Measurements from ENCODE around the gene FILIP1L.

Gene FILIP1L

DNA sequence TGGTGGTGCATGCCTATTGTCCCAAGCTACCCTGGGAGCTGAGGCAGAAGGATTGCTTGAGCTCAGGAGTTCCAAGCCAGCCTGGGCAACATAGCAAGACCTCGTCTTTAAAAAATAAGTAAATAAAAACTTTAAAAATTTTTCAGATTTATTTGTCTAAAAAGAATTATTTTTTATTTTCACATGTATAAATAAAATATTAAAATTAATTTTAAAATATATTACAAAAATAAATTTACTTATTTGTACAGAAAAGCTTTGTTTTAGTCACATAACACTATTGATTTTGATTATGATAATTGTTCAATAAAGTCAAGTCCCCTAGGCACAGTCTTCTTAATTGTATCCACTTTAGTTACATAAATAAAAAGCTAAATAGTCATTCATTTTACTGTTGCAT lies 85.2 kb downstream of the FILIP1L start:
- Histone ChIP-seq H3K36me3 (ENCODE audit: control insufficient read depth in 2 of 2, insufficient read depth in 2 of 2, low read length in 2 of 2) (no peaks in the 10 kb centered on the region), H3K27ac (ENCODE audit: low read length) (no peak overlapping the region), H3K9ac (ENCODE audit: low read length in 2 of 2) (no peak overlapping the region), H3K27me3 (ENCODE audit: control insufficient read depth in 1 of 2, insufficient read depth in 2 of 2, low read length in 2 of 2) (no peaks in the 10 kb centered on the region), H3K9me3 (ENCODE audit: control insufficient read depth in 2 of 2, low read length in 2 of 2) (no peaks in the 10 kb centered on the region), H3K4me3 (ENCODE audit: low read length in 2 of 2) (no peak overlapping the region), H3K4me1 (ENCODE audit: control insufficient read depth, insufficient read depth, low read length) (peaks cover 13% of the 10 kb centered on the region)

DNA sequence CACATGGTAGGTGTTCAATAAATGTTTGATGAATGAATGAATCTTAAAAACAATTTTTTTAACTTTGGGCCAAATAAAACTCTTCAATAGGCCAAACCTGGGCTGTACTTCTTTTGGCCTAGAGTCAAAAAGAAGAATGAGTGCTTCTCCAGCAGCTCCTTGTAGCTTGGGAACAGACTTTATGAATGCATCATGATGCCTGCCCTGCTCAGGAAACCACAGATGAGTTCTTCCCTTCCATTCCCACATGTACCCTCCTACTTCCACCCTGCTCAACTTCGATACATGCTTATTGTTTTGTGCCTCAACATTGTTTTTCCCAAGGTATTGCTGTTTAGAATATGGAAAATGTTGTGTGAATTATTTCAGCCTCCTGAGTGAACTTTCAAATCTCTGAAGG lies 87.0 kb downstream of the FILIP1L start:
- no peaks in the 10 kb centered on the region for H3K36me3 ChIP-seq (ENCODE audit: control insufficient read depth in 2 of 2, insufficient read depth in 2 of 2, low read length in 2 of 2)
- peaks cover 13% of the 10 kb centered on the region for H3K4me1 ChIP-seq (ENCODE audit: control insufficient read depth, insufficient read depth, low read length)
- no peak overlapping the region for H3K27ac ChIP-seq (ENCODE audit: low read length)
- no peaks in the 10 kb centered on the region for H3K27me3 ChIP-seq (ENCODE audit: control insufficient read depth in 1 of 2, insufficient read depth in 2 of 2, low read length in 2 of 2)
- H3K4me3 ChIP-seq (ENCODE audit: low read length in 2 of 2) = no peak overlapping the region
- no peak overlapping the region for H3K9ac ChIP-seq (ENCODE audit: low read length in 2 of 2)
- no peaks in the 10 kb centered on the region for H3K9me3 ChIP-seq (ENCODE audit: control insufficient read depth in 2 of 2, low read length in 2 of 2)

DNA sequence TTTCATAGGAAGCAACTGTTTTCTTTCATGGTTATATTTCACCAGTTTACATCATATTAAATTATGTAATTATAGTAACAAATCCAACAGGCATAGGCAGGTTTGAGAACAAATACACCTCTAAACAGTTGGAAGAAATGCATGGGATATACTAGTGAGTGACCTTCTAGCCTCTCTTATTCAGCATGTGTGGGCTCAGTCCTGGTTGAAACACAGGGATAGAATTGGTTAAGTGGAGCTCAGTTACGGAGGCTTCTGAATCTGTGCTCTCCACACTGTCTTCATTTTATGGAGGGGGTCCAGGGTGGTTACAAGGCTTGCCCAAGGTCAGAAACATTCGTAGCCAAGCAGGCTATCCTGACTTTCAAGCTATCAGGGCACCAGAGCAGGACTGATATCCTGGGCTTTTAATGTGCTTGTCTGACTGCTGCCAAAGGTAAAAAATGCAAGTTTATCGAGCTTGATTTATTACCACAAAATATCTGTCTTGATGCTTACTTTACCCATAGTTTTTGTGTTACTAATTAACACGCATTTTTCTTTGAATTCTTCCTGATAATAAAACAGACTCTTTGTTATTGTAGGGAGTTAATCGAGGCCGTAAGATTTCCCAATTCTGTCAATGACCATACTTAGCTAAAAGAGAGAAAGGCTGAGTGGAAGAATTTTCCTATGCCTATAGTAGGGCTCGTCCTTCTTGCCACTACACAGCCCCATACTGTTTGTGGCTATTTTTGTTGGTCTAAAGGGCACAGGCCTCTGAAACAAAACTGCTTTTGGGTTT lies 89.6 kb downstream of the FILIP1L start:
- no peak overlapping the region for H3K27ac ChIP-seq (ENCODE audit: low read length)
- no peaks in the 10 kb centered on the region for H3K36me3 ChIP-seq (ENCODE audit: control insufficient read depth in 2 of 2, insufficient read depth in 2 of 2, low read length in 2 of 2)
- no peaks in the 10 kb centered on the region for H3K27me3 ChIP-seq (ENCODE audit: control insufficient read depth in 1 of 2, insufficient read depth in 2 of 2, low read length in 2 of 2)
- H3K4me1 ChIP-seq (ENCODE audit: control insufficient read depth, insufficient read depth, low read length) = peaks cover 15% of the 10 kb centered on the region
- H3K9ac ChIP-seq (ENCODE audit: low read length in 2 of 2) = no peak overlapping the region
- no peak overlapping the region for H3K4me3 ChIP-seq (ENCODE audit: low read length in 2 of 2)
- no peaks in the 10 kb centered on the region for H3K9me3 ChIP-seq (ENCODE audit: control insufficient read depth in 2 of 2, low read length in 2 of 2)

DNA sequence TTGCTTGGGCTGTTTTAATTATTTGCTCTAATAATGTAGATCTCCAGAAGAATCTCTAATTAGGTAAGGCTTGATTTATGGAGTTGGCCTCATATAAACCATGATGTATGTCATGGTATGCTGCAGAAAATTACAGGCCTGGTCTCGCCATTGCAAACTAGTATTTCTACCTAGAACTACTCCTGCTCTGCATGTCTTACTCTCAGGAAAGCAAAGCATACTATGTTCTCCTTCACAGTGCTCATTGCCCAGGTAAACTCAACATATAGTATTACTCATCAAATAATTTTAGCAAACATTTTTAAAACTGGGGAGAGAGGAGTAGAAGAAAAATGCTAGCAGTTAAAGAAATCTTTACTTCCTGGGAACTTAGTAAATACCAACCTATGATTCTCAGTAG lies 90.7 kb downstream of the FILIP1L start:
- H3K4me1 ChIP-seq (ENCODE audit: control insufficient read depth, insufficient read depth, low read length) = peaks cover 15% of the 10 kb centered on the region
- H3K4me3 ChIP-seq (ENCODE audit: low read length in 2 of 2) = no peak overlapping the region
- H3K27ac ChIP-seq (ENCODE audit: low read length) = no peak overlapping the region
- no peaks in the 10 kb centered on the region for H3K36me3 ChIP-seq (ENCODE audit: control insufficient read depth in 2 of 2, insufficient read depth in 2 of 2, low read length in 2 of 2)
- H3K9ac ChIP-seq (ENCODE audit: low read length in 2 of 2) = no peak overlapping the region
- no peaks in the 10 kb centered on the region for H3K9me3 ChIP-seq (ENCODE audit: control insufficient read depth in 2 of 2, low read length in 2 of 2)
- H3K27me3 ChIP-seq (ENCODE audit: control insufficient read depth in 1 of 2, insufficient read depth in 2 of 2, low read length in 2 of 2) = no peaks in the 10 kb centered on the region

DNA sequence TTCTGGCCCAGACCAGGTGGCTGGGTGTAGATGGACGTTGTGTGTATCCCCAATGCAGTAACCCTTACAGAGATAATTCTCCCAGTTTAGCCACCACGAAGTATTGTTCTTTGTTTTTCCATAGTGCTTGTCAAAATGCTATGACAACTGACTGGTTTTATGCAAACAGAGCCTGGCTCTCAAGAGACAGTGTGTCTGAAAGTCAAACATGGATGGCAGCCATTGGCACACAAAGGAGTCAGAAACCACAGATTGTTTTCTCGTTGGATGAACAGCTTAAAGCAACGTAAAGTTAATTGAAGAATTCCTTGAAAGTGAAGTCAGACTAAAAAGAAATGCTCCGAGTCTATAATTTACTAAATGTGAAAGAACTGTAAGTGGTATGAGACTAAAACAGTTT lies 91.2 kb downstream of the FILIP1L start:
- H3K27ac ChIP-seq (ENCODE audit: low read length) = no peak overlapping the region
- H3K9ac ChIP-seq (ENCODE audit: low read length in 2 of 2) = no peak overlapping the region
- peaks cover 15% of the 10 kb centered on the region for H3K4me1 ChIP-seq (ENCODE audit: control insufficient read depth, insufficient read depth, low read length)

DNA sequence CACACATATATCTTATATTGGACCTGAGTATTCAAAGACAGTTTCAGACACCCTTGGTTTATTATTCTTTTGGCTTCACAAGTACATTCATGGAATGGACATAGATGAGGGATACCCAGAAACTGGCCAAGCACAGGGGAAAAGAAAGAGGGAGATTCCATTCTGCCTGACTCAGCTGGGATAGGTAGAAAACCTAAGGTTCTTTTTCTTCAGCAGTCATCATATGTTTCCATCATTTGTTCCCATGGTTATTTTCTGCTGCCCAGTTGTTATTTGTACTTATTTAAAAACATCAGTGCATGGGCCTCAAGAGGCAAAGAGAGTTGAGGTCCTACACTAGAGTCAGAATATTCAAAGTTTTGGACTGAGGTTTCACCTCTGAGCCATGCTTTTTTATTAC lies 91.8 kb downstream of the FILIP1L start:
- Histone ChIP-seq H3K27me3 (ENCODE audit: control insufficient read depth in 1 of 2, insufficient read depth in 2 of 2, low read length in 2 of 2) (no peaks in the 10 kb centered on the region), H3K9ac (ENCODE audit: low read length in 2 of 2) (no peak overlapping the region), H3K27ac (ENCODE audit: low read length) (no peak overlapping the region), H3K9me3 (ENCODE audit: control insufficient read depth in 2 of 2, low read length in 2 of 2) (no peaks in the 10 kb centered on the region), H3K36me3 (ENCODE audit: control insufficient read depth in 2 of 2, insufficient read depth in 2 of 2, low read length in 2 of 2) (no peaks in the 10 kb centered on the region), H3K4me3 (ENCODE audit: low read length in 2 of 2) (no peak overlapping the region), H3K4me1 (ENCODE audit: control insufficient read depth, insufficient read depth, low read length) (peaks cover 15% of the 10 kb centered on the region)

More for the DNA sequence above, 91.2 kb downstream of the FILIP1L start:
- Histone ChIP-seq H3K4me3 (ENCODE audit: low read length in 2 of 2) (no peak overlapping the region), H3K9me3 (ENCODE audit: control insufficient read depth in 2 of 2, low read length in 2 of 2) (no peaks in the 10 kb centered on the region), H3K36me3 (ENCODE audit: control insufficient read depth in 2 of 2, insufficient read depth in 2 of 2, low read length in 2 of 2) (no peaks in the 10 kb centered on the region), H3K27me3 (ENCODE audit: control insufficient read depth in 1 of 2, insufficient read depth in 2 of 2, low read length in 2 of 2) (no peaks in the 10 kb centered on the region)

DNA sequence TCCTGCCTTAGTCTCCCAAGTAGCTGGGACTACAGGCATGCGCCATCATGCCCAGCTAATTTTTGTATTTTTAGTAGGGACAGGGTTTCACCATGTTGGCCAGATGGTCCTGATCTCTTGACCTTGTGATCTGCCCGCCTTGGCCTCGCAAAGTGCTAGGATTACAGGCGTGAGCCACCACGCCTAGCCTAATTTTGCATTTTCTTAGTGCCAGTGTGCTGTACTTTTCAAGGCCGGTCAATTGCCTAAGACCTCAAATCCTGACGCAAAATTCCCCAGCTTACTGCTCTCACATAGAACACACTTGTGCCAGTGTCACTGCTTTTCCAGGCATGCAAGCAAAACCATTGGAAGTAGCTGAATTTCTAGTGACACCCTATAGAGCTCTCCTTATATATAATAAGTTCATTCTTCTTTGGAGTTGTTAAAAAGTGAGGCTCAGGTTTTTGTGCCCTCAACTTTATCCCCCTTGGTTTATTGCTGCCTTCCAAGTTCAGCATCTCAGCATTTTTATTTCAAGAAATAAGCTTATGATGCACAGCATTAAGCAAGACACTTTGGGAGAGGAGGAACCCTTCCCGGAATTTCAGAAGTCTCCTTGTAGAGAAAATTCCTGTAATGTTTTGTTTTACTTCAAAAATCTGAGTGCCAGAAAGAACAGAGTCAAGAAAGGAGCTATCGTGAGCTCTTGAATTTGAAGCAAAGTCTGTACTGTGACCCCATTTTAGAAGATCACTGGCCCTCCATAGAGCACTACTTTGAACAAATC lies 93.2 kb downstream of the FILIP1L start:
- no peaks in the 10 kb centered on the region for H3K36me3 ChIP-seq (ENCODE audit: control insufficient read depth in 2 of 2, insufficient read depth in 2 of 2, low read length in 2 of 2)
- H3K9me3 ChIP-seq (ENCODE audit: control insufficient read depth in 2 of 2, low read length in 2 of 2) = no peaks in the 10 kb centered on the region
- H3K27ac ChIP-seq (ENCODE audit: low read length) = no peak overlapping the region
- H3K9ac ChIP-seq (ENCODE audit: low read length in 2 of 2) = no peak overlapping the region
- H3K4me3 ChIP-seq (ENCODE audit: low read length in 2 of 2) = no peak overlapping the region
- no peaks in the 10 kb centered on the region for H3K27me3 ChIP-seq (ENCODE audit: control insufficient read depth in 1 of 2, insufficient read depth in 2 of 2, low read length in 2 of 2)
- H3K4me1 ChIP-seq (ENCODE audit: control insufficient read depth, insufficient read depth, low read length) = peaks cover 15% of the 10 kb centered on the region

DNA sequence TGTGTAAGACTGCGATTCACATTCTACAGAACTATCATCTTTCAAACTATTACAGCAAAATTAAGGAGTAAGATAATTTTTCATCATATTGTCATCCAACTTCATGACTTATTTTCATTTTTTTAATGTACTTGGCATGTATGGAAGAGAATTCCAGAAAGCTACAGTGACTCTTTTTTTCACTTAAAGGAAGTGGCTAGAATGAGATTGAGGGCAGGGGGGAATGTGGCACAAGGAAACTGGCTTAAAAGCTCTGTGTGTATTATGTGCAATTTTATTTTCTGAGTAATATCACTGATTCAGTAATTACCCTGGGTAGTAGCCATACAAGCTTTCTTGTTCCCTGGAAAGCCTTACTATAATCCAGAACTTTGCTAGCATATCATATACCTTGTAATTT lies 94.6 kb downstream of the FILIP1L start:
- Histone ChIP-seq H3K4me3 (ENCODE audit: low read length in 2 of 2) (no peak overlapping the region), H3K36me3 (ENCODE audit: control insufficient read depth in 2 of 2, insufficient read depth in 2 of 2, low read length in 2 of 2) (no peaks in the 10 kb centered on the region), H3K27ac (ENCODE audit: low read length) (no peak overlapping the region), H3K9me3 (ENCODE audit: control insufficient read depth in 2 of 2, low read length in 2 of 2) (no peaks in the 10 kb centered on the region), H3K9ac (ENCODE audit: low read length in 2 of 2) (no peak overlapping the region), H3K27me3 (ENCODE audit: control insufficient read depth in 1 of 2, insufficient read depth in 2 of 2, low read length in 2 of 2) (no peaks in the 10 kb centered on the region), H3K4me1 (ENCODE audit: control insufficient read depth, insufficient read depth, low read length) (peaks cover 13% of the 10 kb centered on the region)

DNA sequence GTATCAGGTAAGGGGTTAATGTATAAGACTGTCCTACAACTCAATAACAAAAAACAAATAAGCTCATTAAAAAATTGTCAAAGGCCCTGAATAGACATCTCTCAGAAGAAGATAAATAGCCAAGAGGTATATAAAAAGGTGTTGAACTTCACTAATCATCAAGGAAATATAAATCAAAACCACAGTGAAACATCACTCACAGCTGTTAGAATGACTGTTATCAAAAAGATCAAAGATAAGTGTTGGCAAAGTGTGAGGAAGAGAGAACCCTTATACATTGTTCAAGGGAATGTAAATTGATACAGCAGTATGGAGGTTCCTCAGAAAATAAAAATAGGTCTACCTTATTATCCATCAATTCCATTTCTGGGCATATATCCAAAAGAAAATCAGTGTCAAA lies 95.5 kb downstream of the FILIP1L start:
- H3K9ac ChIP-seq (ENCODE audit: low read length in 2 of 2) = no peak overlapping the region
- H3K4me3 ChIP-seq (ENCODE audit: low read length in 2 of 2) = no peak overlapping the region
- no peaks in the 10 kb centered on the region for H3K27me3 ChIP-seq (ENCODE audit: control insufficient read depth in 1 of 2, insufficient read depth in 2 of 2, low read length in 2 of 2)
- no peaks in the 10 kb centered on the region for H3K36me3 ChIP-seq (ENCODE audit: control insufficient read depth in 2 of 2, insufficient read depth in 2 of 2, low read length in 2 of 2)
- peaks cover 9% of the 10 kb centered on the region for H3K4me1 ChIP-seq (ENCODE audit: control insufficient read depth, insufficient read depth, low read length)
- no peaks in the 10 kb centered on the region for H3K9me3 ChIP-seq (ENCODE audit: control insufficient read depth in 2 of 2, low read length in 2 of 2)
- H3K27ac ChIP-seq (ENCODE audit: low read length) = no peak overlapping the region

DNA sequence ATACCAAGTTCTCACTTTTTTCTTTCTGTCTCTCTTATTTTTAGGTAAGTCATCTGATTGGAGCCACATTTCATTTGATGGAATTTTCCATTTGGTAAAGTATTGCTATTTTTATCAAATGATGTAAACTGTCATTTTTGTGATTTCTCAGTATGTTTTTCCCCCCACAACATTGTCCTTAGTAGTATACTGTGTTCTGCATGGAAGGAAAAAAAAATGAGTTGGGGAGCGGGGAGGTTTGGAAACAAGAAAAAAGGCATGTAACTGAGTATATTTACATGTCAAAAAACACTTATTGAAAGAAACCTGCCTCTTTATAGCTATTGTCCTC lies 104.2 kb downstream of the FILIP1L start:
- H3K9ac ChIP-seq (ENCODE audit: low read length in 2 of 2) = no peak overlapping the region
- no peak overlapping the region for H3K27ac ChIP-seq (ENCODE audit: low read length)
- H3K27me3 ChIP-seq (ENCODE audit: control insufficient read depth in 1 of 2, insufficient read depth in 2 of 2, low read length in 2 of 2) = no peaks in the 10 kb centered on the region
- no peak overlapping the region for H3K4me3 ChIP-seq (ENCODE audit: low read length in 2 of 2)
- no peaks in the 10 kb centered on the region for H3K4me1 ChIP-seq (ENCODE audit: control insufficient read depth, insufficient read depth, low read length)
- H3K9me3 ChIP-seq (ENCODE audit: control insufficient read depth in 2 of 2, low read length in 2 of 2) = no peaks in the 10 kb centered on the region
- H3K36me3 ChIP-seq (ENCODE audit: control insufficient read depth in 2 of 2, insufficient read depth in 2 of 2, low read length in 2 of 2) = no peaks in the 10 kb centered on the region
